ENCODE data around the gene TXN2. TPM values are rescaled to one million over a fixed set of nuclear protein-coding genes. Genes with fewer than 3 reads are reported as not detected.

The TXN2 gene
- total RNA-seq, 1 experiment from 2014 or later = 87.0 TPM

DNA sequence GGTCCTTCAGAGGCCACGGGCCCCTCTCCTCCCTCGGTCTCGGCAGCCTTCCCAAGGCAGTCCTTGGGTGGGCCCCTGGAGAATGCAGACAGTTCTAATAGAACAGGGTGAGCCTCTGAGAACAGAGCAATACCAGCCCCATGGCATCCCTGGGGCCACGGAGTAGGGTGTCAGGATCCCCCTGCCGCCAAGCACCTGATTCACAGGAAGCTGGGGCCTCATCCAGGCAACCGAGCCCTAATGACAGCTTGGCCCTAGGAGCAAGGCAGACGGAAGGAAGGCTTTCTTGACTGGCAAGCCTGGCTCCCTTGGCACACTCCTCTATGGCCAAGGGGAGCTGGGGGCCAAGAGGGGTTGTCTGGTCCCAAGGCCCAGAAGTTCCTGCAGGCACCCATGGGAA, 15.2 kb downstream of the TXN2 start:
- Histone ChIP-seq H3K4me3 (replicated peaks in 1 of 2; ENCODE audit: low read depth in 1 of 2, low read length in 2 of 2) (no peak overlapping the region), H4K20me1 (ENCODE audit: insufficient read depth) (no peaks in the 10 kb centered on the region), H3K27me3 (ENCODE audit: insufficient read depth, low read length) (no peaks in the 10 kb centered on the region), H3K4me1 (ENCODE audit: control insufficient read depth in 1 of 2, insufficient read depth in 2 of 2, low read length in 2 of 2) (peaks cover 72 to 84% of the 10 kb centered on the region in 2 experiments), H2AFZ (ENCODE audit: low read depth, low read length, poor library complexity, severe bottlenecking) (no peak overlapping the region), H3K9ac (ENCODE audit: low read length) (peak overlapping the region; percentile 54; the same call in 1 of the 2 replicates), H3K9me3 (ENCODE audit: control insufficient read depth in 1 of 2, insufficient read depth in 1 of 2, low read depth in 1 of 2, low read length in 2 of 2) (no peaks in the 10 kb centered on the region), H3K27ac (ENCODE audit: low read depth, low read length) (peak overlapping the region; percentile 77), H3K36me3 (ENCODE audit: control insufficient read depth in 1 of 2, insufficient read depth in 2 of 2, low read length in 2 of 2) (peaks cover 0 to 8% of the 10 kb centered on the region in 2 experiments; a peak in 1 of 4 replicates), H3K4me2 (ENCODE audit: low read length) (peak overlapping the region; percentile 80), H3K79me2 (ENCODE audit: insufficient read depth, low read length) (no peaks in the 10 kb centered on the region), H3K9me2 (ENCODE audit: insufficient read depth) (no peaks in the 10 kb centered on the region)
- TF ChIP-seq CBX3 (IDR thresholded peaks at IDR 0.05; ENCODE audit: low read depth) = no peak
- TF ChIP-seq, protein P1, sequence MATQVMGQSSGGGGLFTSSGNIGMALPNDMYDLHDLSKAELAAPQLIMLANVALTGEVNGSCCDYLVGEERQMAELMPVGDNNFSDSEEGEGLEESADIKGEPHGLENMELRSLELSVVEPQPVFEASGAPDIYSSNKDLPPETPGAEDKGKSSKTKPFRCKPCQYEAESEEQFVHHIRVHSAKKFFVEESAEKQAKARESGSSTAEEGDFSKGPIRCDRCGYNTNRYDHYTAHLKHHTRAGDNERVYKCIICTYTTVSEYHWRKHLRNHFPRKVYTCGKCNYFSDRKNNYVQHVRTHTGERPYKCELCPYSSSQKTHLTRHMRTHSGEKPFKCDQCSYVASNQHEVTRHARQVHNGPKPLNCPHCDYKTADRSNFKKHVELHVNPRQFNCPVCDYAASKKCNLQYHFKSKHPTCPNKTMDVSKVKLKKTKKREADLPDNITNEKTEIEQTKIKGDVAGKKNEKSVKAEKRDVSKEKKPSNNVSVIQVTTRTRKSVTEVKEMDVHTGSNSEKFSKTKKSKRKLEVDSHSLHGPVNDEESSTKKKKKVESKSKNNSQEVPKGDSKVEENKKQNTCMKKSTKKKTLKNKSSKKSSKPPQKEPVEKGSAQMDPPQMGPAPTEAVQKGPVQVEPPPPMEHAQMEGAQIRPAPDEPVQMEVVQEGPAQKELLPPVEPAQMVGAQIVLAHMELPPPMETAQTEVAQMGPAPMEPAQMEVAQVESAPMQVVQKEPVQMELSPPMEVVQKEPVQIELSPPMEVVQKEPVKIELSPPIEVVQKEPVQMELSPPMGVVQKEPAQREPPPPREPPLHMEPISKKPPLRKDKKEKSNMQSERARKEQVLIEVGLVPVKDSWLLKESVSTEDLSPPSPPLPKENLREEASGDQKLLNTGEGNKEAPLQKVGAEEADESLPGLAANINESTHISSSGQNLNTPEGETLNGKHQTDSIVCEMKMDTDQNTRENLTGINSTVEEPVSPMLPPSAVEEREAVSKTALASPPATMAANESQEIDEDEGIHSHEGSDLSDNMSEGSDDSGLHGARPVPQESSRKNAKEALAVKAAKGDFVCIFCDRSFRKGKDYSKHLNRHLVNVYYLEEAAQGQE (IDR thresholded peaks at IDR 0.05; ENCODE audit: low read depth) = no peak
- TF ChIP-seq SRF (IDR thresholded peaks at IDR 0.05; ENCODE audit: low read depth) = no peak
- TF ChIP-seq TCF7L2 (IDR thresholded peaks at IDR 0.05; ENCODE audit: borderline replicate concordance, extremely low read depth, insufficient read depth, insufficient read length) = no peak
- TF ChIP-seq, protein P2, sequence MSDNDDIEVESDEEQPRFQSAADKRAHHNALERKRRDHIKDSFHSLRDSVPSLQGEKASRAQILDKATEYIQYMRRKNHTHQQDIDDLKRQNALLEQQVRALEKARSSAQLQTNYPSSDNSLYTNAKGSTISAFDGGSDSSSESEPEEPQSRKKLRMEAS (IDR thresholded peaks at IDR 0.05) = no peak
- no peak for TF ChIP-seq EZH2phosphoT487 (IDR thresholded peaks at IDR 0.05; ENCODE audit: borderline replicate concordance)
- no peak for TF ChIP-seq SIN3A (IDR thresholded peaks at IDR 0.05; ENCODE audit: low read depth)
- no peak for TF ChIP-seq CEBPB (IDR thresholded peaks at IDR 0.05; ENCODE audit: low read depth)
- no peak for TF ChIP-seq RAD21 (IDR thresholded peaks at IDR 0.05; ENCODE audit: low read depth)
- TF ChIP-seq, protein P3, sequence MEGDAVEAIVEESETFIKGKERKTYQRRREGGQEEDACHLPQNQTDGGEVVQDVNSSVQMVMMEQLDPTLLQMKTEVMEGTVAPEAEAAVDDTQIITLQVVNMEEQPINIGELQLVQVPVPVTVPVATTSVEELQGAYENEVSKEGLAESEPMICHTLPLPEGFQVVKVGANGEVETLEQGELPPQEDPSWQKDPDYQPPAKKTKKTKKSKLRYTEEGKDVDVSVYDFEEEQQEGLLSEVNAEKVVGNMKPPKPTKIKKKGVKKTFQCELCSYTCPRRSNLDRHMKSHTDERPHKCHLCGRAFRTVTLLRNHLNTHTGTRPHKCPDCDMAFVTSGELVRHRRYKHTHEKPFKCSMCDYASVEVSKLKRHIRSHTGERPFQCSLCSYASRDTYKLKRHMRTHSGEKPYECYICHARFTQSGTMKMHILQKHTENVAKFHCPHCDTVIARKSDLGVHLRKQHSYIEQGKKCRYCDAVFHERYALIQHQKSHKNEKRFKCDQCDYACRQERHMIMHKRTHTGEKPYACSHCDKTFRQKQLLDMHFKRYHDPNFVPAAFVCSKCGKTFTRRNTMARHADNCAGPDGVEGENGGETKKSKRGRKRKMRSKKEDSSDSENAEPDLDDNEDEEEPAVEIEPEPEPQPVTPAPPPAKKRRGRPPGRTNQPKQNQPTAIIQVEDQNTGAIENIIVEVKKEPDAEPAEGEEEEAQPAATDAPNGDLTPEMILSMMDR (IDR thresholded peaks at IDR 0.05 in 2 of 3, conservative IDR thresholded peaks at IDR 0.05 in 1 of 3; ENCODE audit: borderline replicate concordance in 1 of 3, insufficient read depth in 1 of 3, low read depth in 2 of 3, low read length in 2 of 3) = no peak
- no peak for TF ChIP-seq SP1 (IDR thresholded peaks at IDR 0.05; ENCODE audit: low read depth)
- intact Hi-C loops (cut with micrococcal nuclease) = loop anchor here (5.0 kb wide), 1 partner anchor 79 kb away; the partner anchor contains the start of gene MYH9
- RAD21 ChIA-PET (ENCODE audit: low non-redundant PET in 1 of 2, low total read pairs in 2 of 2, uncharacterized antibody in 2 of 2, unreplicated experiment in 2 of 2) = no interaction called here
- CTCF ChIA-PET = interaction anchor here (3.8 kb wide), 1 partner anchor 165 kb away, joined by 20 read pairs; no protein-coding TSS in a partner anchor
- POLR2A ChIA-PET = interaction anchor here (1.0 to 2.0 kb wide), 3 partner anchors 12 to 78 kb away, joined by 3 to 5 read pairs (median 5); partner anchors contain the start of gene MYH9
- DNase-seq (ENCODE audit: low read depth, low spot score) = no peak
- ATAC-seq = no peak
- no TSS peak for BruUV-seq (replicated peaks)
